ENCODE measurements around the gene PLAC1.

Gene PLAC1

DNA sequence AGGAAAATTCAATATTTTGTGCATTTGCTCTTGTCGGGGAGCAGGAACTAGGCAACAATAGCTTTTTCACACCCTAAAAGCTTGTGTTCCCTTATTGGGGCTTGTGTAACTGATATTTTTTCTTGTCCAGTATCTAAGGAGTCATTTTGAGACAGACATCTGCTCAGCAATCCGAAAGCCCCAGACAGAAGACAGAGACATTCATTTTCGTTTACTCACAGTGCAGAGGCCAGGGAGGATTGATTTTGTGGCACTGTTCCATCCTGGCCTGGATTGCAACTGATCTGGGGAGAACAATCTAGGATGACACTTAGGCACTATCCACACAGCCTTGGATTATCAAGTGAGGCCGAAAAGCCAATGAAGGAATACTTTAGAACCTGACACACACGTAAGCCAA, 27.4 kb upstream of the PLAC1 start:
- H3K27me3 ChIP-seq (replicated peaks; ENCODE audit: control insufficient read depth, insufficient read depth, low read length), result no peaks in the 10 kb centered on the region
- H3K4me1 ChIP-seq (ENCODE audit: control insufficient read depth, insufficient read depth, low read length), result peaks cover 21% of the 10 kb centered on the region
- no peak overlapping the region for H3K9ac ChIP-seq (ENCODE audit: low read length)
- no peaks in the 10 kb centered on the region for H3K9me3 ChIP-seq (ENCODE audit: control insufficient read depth, low read length)
- DNase-seq (ENCODE audit: low read depth), result peak; percentile 36
- no peak overlapping the region for H3K4me3 ChIP-seq (ENCODE audit: low read length)
- no peaks in the 10 kb centered on the region for H3K36me3 ChIP-seq (ENCODE audit: control insufficient read depth, insufficient read depth, low read length, severe bottlenecking)

DNA sequence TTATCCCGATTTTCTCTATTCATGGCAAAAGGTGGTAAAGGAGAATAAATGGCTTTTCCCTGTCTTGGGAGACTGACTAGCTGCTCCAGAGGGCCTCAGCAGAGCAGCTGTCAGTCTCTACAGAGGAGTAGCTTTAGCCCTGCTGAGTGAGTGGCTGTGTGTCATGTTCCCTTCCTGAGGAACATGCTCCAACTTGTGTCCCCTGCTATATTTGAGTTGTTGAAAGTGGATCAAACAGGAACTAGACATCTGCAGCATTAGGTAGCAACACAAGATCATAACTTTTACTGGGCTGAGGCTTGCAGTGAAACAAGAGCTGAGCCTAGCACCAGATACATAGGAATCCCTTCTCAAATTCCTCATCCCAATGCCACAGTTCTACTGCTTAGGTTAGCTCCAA, 26.7 kb upstream of the PLAC1 start:
- H3K9ac ChIP-seq (ENCODE audit: low read length), result no peak overlapping the region
- no peaks in the 10 kb centered on the region for H3K36me3 ChIP-seq (ENCODE audit: control insufficient read depth, insufficient read depth, low read length, severe bottlenecking)
- H3K4me3 ChIP-seq (ENCODE audit: low read length), result no peak overlapping the region
- DNase-seq (ENCODE audit: low read depth), result no peak
- no peaks in the 10 kb centered on the region for H3K9me3 ChIP-seq (ENCODE audit: control insufficient read depth, low read length)
- H3K27me3 ChIP-seq (replicated peaks; ENCODE audit: control insufficient read depth, insufficient read depth, low read length), result no peaks in the 10 kb centered on the region
- peaks cover 23% of the 10 kb centered on the region for H3K4me1 ChIP-seq (ENCODE audit: control insufficient read depth, insufficient read depth, low read length)

DNA sequence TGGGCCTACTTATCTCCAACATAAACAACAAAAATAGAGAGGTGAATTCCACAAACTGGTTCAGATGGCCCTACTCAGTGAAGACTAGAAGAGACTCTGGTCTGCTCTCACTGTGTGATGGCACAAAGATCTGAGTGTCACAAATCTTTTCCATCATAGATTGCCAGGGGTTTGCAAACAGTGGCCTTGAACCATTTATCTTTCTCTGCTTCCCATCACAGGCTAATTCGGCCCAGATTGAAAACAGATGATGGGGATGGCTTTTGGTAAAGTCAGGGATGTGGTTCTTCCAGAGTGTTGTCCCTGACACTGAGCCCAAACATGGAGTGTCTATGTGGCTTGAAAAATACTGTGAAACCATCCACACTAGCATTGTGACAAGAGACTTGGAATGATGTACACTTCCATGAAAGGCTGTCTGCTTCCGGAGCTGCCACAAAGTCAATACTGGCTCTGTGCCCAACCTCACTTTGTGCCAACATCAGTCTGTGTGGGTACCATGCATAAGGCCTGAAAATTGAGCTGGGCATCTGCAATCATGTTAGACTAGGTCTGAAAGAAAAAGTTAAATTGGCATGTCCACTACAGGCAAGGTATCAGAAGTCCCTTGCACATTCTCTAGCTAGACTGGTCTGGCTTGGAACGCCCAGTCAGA, 25.2 kb upstream of the PLAC1 start:
- Histone ChIP-seq H3K9me3 (ENCODE audit: control insufficient read depth, low read length) (no peaks in the 10 kb centered on the region), H3K4me1 (ENCODE audit: control insufficient read depth, insufficient read depth, low read length) (peaks cover 35% of the 10 kb centered on the region), H3K36me3 (ENCODE audit: control insufficient read depth, insufficient read depth, low read length, severe bottlenecking) (no peaks in the 10 kb centered on the region), H3K9ac (ENCODE audit: low read length) (no peak overlapping the region), H3K27me3 (replicated peaks; ENCODE audit: control insufficient read depth, insufficient read depth, low read length) (no peaks in the 10 kb centered on the region), H3K4me3 (ENCODE audit: low read length) (no peak overlapping the region)
- no peak for DNase-seq (ENCODE audit: low read depth)

DNA sequence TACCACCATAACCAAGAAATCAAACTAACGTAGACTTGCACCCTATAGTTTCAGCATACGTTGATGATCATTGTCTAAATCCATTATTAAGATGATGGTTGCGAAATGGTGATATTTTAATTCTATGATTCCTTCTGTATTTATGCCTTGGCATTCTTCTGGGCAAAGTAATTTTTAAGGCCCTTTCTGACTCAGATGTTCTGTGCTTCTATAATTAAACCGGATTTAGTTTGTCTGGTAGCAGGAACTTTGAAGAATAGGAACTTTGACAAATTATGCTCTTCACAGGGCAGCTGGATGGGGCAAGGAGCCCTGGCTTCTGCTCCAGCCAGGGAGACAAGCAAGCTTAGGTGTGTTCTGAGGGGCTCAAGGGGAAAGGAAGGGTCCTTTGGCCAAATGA, 23.8 kb upstream of the PLAC1 start:
- no peak overlapping the region for H3K4me3 ChIP-seq (ENCODE audit: low read length)
- H3K9me3 ChIP-seq (ENCODE audit: control insufficient read depth, low read length), result no peaks in the 10 kb centered on the region
- no peaks in the 10 kb centered on the region for H3K27me3 ChIP-seq (replicated peaks; ENCODE audit: control insufficient read depth, insufficient read depth, low read length)
- no peak overlapping the region for H3K9ac ChIP-seq (ENCODE audit: low read length)
- no peaks in the 10 kb centered on the region for H3K36me3 ChIP-seq (ENCODE audit: control insufficient read depth, insufficient read depth, low read length, severe bottlenecking)
- peaks cover 28% of the 10 kb centered on the region for H3K4me1 ChIP-seq (ENCODE audit: control insufficient read depth, insufficient read depth, low read length)
- peak; percentile 47 for DNase-seq (ENCODE audit: low read depth)

DNA sequence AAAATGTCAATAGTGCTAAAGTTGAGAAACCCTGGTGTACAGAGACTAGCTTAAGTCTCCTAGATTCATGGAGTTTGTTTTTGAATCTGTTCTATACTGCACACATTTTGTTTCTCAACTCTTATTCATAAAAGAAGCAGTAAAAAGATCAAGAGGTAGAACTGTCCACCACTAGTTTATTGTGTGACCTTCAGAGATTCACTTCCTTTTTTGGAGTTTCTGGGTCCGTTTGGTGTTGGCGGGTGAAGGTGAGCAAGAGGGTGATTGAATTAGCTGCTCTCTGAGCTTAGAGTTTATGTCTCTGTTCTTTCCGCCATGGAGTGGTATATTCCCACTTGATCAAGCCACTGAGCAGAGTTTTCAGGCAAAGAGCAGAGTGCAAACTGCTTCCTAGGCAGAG, 21.4 kb upstream of the PLAC1 start:
- Histone ChIP-seq H3K9ac (ENCODE audit: low read length) (no peak overlapping the region), H3K27me3 (replicated peaks; ENCODE audit: control insufficient read depth, insufficient read depth, low read length) (no peaks in the 10 kb centered on the region), H3K4me1 (ENCODE audit: control insufficient read depth, insufficient read depth, low read length) (peaks cover 21% of the 10 kb centered on the region), H3K4me3 (ENCODE audit: low read length) (no peak overlapping the region), H3K9me3 (ENCODE audit: control insufficient read depth, low read length) (no peaks in the 10 kb centered on the region), H3K36me3 (ENCODE audit: control insufficient read depth, insufficient read depth, low read length, severe bottlenecking) (no peaks in the 10 kb centered on the region)
- DNase-seq (ENCODE audit: low read depth), result no peak

DNA sequence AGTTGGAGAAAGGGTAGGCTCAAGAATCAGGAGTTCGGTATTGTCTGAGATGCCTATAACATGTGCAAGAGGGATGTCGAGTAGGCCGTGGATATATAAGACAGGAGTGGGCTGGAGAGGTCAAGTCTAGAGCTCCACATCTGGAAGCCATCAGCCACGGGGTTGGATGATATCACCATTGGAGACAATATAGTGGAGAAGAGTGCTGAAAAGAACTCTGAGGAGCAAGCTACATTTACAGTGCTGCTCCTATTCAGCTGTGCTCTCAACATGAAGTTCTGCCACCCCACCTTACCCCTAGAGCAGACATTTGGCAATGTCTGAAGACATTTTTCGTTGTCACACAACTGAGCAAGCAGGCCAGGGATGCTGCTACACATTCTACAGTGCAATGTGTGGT, 20.9 kb upstream of the PLAC1 start:
- Histone ChIP-seq H3K9ac (ENCODE audit: low read length) (no peak overlapping the region), H3K27me3 (replicated peaks; ENCODE audit: control insufficient read depth, insufficient read depth, low read length) (no peaks in the 10 kb centered on the region), H3K4me1 (ENCODE audit: control insufficient read depth, insufficient read depth, low read length) (peaks cover 21% of the 10 kb centered on the region), H3K4me3 (ENCODE audit: low read length) (no peak overlapping the region), H3K36me3 (ENCODE audit: control insufficient read depth, insufficient read depth, low read length, severe bottlenecking) (no peaks in the 10 kb centered on the region), H3K9me3 (ENCODE audit: control insufficient read depth, low read length) (no peaks in the 10 kb centered on the region)
- peak; percentile 72 for DNase-seq (ENCODE audit: low read depth)

DNA sequence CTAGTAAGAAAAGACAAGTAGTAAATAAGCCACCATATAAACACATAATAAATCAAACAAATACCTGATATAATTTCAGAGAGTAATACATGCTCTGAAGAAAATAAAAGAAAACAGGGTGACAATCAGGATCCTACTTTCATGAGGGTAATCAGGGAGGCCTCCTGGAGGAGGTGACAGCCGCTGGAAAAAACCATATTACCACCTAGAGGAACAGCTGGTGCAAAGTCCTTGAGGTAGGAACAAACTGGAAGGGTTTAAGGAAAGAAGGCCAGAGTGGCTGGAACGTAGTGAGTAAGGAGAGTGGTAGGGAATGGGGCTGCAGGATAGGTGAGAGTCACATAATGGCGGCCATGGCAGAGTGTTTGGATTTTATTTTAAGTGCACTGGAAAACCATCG, 19.1 kb upstream of the PLAC1 start:
- H3K4me3 ChIP-seq (ENCODE audit: low read length), result no peak overlapping the region
- no peaks in the 10 kb centered on the region for H3K9me3 ChIP-seq (ENCODE audit: control insufficient read depth, low read length)
- H3K36me3 ChIP-seq (ENCODE audit: control insufficient read depth, insufficient read depth, low read length, severe bottlenecking), result no peaks in the 10 kb centered on the region

DNA sequence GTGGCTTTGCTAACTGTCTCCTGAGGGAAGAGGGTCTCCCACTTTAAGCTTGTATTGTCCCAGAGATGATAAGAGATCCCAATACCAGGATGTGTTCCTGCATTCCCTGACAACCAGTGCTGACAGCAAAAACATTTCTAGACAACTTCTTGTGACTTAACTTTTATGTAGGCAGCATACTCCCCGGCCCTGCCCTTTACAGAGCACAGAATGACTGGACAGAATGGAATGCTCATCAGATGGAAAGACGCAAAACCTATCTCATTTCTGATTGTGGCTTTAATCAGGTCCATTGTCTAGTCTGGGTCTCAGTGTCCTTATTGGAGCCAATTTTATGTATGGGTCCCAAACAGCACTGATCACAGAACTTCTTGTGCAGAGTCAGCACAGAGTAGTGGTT, 18.2 kb upstream of the PLAC1 start:
- Histone ChIP-seq H3K4me3 (ENCODE audit: low read length) (no peak overlapping the region), H3K9me3 (ENCODE audit: control insufficient read depth, low read length) (no peaks in the 10 kb centered on the region), H3K27me3 (replicated peaks; ENCODE audit: control insufficient read depth, insufficient read depth, low read length) (no peaks in the 10 kb centered on the region), H3K36me3 (ENCODE audit: control insufficient read depth, insufficient read depth, low read length, severe bottlenecking) (no peaks in the 10 kb centered on the region), H3K4me1 (ENCODE audit: control insufficient read depth, insufficient read depth, low read length) (peaks cover 21% of the 10 kb centered on the region), H3K9ac (ENCODE audit: low read length) (no peak overlapping the region)
- DNase-seq (ENCODE audit: low read depth), result peak; percentile 65

More for the DNA sequence above, 19.1 kb upstream of the PLAC1 start:
- Histone ChIP-seq H3K27me3 (replicated peaks; ENCODE audit: control insufficient read depth, insufficient read depth, low read length) (no peaks in the 10 kb centered on the region), H3K9ac (ENCODE audit: low read length) (no peak overlapping the region), H3K4me1 (ENCODE audit: control insufficient read depth, insufficient read depth, low read length) (peaks cover 21% of the 10 kb centered on the region)
- DNase-seq (ENCODE audit: low read depth), result no peak

DNA sequence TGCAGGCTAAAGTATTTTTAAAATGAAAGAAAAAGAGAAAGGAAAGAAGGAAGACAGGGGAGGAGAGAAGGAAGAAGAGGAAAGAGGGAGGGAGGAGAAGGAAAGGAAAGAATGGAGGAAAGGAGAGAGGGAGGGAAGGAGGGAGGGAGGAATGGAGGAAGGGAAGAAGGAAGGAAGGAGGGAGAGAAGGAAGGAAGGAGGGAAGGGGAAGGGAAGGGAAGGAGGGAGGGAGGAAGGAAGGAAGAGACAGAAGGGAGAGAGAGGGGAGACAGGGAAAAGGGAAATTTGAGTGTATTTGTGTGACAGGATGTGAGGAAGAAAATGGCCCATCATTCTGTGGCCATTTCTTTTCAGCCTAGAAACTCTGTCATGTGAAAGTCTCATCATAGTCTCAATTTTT, 14.9 kb upstream of the PLAC1 start:
- no peak for DNase-seq (ENCODE audit: low read depth)
- H3K4me3 ChIP-seq (ENCODE audit: low read length), result no peak overlapping the region

DNA sequence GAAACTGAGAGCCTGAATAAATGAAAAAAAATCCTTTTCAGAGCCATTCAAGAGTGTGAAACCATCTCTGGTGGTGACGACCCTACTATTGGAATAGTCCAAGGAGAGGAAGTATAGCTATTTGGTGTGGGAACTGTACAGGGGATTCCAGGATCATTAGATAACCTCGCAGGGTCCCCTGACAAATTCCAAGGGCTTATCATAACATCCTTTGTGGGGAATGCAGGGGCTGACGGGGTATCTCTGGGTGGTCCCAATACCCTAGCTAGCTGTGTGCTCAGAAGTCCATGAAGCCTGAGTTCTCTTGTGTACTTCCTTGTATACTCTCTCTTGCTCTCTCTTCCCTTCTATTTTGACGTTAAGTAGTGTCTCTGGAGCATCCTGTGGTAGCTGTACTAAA, 13.8 kb upstream of the PLAC1 start:
- Histone ChIP-seq H3K27me3 (replicated peaks; ENCODE audit: control insufficient read depth, insufficient read depth, low read length) (no peaks in the 10 kb centered on the region), H3K4me3 (ENCODE audit: low read length) (no peak overlapping the region), H3K9me3 (ENCODE audit: control insufficient read depth, low read length) (no peaks in the 10 kb centered on the region), H3K9ac (ENCODE audit: low read length) (no peak overlapping the region), H3K4me1 (ENCODE audit: control insufficient read depth, insufficient read depth, low read length) (peaks cover 22% of the 10 kb centered on the region), H3K36me3 (ENCODE audit: control insufficient read depth, insufficient read depth, low read length, severe bottlenecking) (no peaks in the 10 kb centered on the region)
- DNase-seq (ENCODE audit: low read depth), result no peak

More for the DNA sequence above, 14.9 kb upstream of the PLAC1 start:
- Histone ChIP-seq H3K27me3 (replicated peaks; ENCODE audit: control insufficient read depth, insufficient read depth, low read length) (no peaks in the 10 kb centered on the region), H3K36me3 (ENCODE audit: control insufficient read depth, insufficient read depth, low read length, severe bottlenecking) (no peaks in the 10 kb centered on the region), H3K4me1 (ENCODE audit: control insufficient read depth, insufficient read depth, low read length) (peaks cover 22% of the 10 kb centered on the region), H3K9ac (ENCODE audit: low read length) (no peak overlapping the region), H3K9me3 (ENCODE audit: control insufficient read depth, low read length) (no peaks in the 10 kb centered on the region)

DNA sequence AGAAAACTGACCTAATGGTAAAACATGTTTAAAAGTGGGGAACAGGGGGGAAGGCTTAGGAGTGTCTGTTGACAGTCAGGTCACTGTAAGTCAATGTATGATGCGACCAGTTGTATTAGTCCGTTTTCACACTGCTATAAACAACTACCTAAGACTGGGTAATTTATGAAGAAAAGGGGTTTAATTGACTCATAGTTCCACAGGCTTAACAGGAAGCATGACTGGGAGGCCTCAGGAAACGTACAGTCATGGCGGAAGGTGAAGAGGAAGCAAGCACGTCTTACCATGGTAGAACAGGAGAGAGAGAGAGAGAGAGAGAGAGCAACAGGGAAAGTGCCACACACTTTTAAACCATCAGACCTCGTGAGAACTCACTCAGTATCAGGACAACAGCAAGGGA, 13.0 kb upstream of the PLAC1 start:
- DNase-seq (ENCODE audit: low read depth), result no peak
- no peaks in the 10 kb centered on the region for H3K36me3 ChIP-seq (ENCODE audit: control insufficient read depth, insufficient read depth, low read length, severe bottlenecking)

More for the DNA sequence above, 13.0 kb upstream of the PLAC1 start:
- H3K9ac ChIP-seq (ENCODE audit: low read length), result no peak overlapping the region
- no peaks in the 10 kb centered on the region for H3K9me3 ChIP-seq (ENCODE audit: control insufficient read depth, low read length)
- H3K4me1 ChIP-seq (ENCODE audit: control insufficient read depth, insufficient read depth, low read length), result peaks cover 17% of the 10 kb centered on the region
- H3K27me3 ChIP-seq (replicated peaks; ENCODE audit: control insufficient read depth, insufficient read depth, low read length), result no peaks in the 10 kb centered on the region
- no peak overlapping the region for H3K4me3 ChIP-seq (ENCODE audit: low read length)
